ENCODE measurements around the gene ENTPD2. TPM values are rescaled to one million over a fixed set of nuclear protein-coding genes. Genes with fewer than 3 reads are reported as not detected.

The ENTPD2 gene
- total and polyA plus RNA-seq, 2 of the 4 experiments (the other 2 are of a cell fraction): not detected

DNA sequence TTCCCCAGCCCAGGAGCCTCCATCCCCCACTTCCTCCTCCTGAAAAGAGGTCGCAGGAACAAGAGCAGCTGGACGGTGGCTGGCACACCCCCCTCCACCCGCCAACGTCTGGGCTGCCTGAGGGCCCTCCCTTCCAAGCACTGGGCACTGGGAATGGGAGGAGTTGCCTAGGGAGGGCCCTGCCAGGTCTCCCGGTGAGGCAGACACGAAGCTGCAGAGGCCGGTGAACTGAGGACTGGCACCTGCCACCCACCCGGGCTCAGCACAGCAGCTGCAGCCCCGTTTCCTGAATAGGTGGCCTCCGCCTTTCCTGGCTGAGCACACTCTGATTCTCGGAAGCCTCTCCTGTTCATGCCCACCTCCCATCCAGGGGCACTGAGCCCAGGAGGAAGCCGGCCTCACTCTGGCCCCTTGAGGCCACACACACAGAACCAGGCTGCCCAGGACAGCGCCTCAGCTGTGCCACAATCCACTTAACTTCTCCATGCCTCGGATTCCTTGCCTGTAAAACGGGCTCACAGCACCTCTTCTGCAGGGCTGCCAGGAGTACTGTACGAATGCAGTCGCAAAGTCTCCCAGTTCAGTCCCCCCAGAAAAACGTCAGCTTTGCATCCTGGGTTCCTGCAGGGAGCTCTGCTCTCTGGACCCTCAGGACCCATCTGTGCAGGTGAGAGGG is 9.2 kb downstream of the ENTPD2 start:
- BruUV-seq (replicated peaks): no TSS peak
- Histone ChIP-seq H4K20me1 (ENCODE audit: insufficient read depth, low read length) (peaks cover 30% of the 10 kb centered on the region), H4K91ac (ENCODE audit: insufficient read depth, low read depth, low read length) (no peak overlapping the region), H2AK9ac (replicated peaks; ENCODE audit: low read depth, low read length, poor library complexity) (peak overlapping the region; percentile 93), H4K8ac (ENCODE audit: low read depth in 2 of 2, low read length in 2 of 2) (no peak overlapping the region), H2BK20ac (ENCODE audit: low read depth, low read length) (no peak overlapping the region), H3K27ac (ENCODE audit: insufficient read depth, low read length) (no peak overlapping the region), H3K18ac (ENCODE audit: low read depth, low read length) (no peak overlapping the region), H3K4me1 (ENCODE audit: control insufficient read depth, insufficient read depth, low read length) (peaks cover 11% of the 10 kb centered on the region), H3K9me1 (ENCODE audit: insufficient read depth, low read length) (no peaks in the 10 kb centered on the region), H4K5ac (ENCODE audit: low read depth, low read length) (no peak overlapping the region), H3K9me3 (ENCODE audit: control insufficient read depth, insufficient read depth, low read length) (no peaks in the 10 kb centered on the region), H3K14ac (replicated peaks; ENCODE audit: low read depth, low read length) (no peak overlapping the region), H3K27me3 (ENCODE audit: control insufficient read depth, insufficient read depth, low read length) (peaks cover 20% of the 10 kb centered on the region), H3K4me3 (ENCODE audit: insufficient read depth, low read depth, low read length) (peak overlapping the region; percentile 63), H3K56ac (ENCODE audit: extremely low read depth, insufficient read depth, low read length) (no peak overlapping the region), H2BK120ac (ENCODE audit: low read depth, low read length) (no peak overlapping the region), H3K4ac (ENCODE audit: low read depth, low read length) (no peak overlapping the region), H3K9ac (ENCODE audit: low read depth, low read length) (0 out of 2 replicates have a peak overlapping the region, but pooled peaks have one; percentile 50), H3K4me2 (ENCODE audit: low read depth, low read length) (peak overlapping the region; percentile 78), H3K23ac (ENCODE audit: low read depth, low read length) (no peak overlapping the region), H3K36me3 (ENCODE audit: control insufficient read depth, insufficient read depth, low read length) (peaks cover 8% of the 10 kb centered on the region; the same call in 1 of the 2 replicates), H2BK5ac (ENCODE audit: low read depth, low read length, poor library complexity, severe bottlenecking) (no peak overlapping the region), H2BK15ac (ENCODE audit: low read depth, low read length) (no peak overlapping the region), H3K79me1 (ENCODE audit: low read depth in 1 of 2, low read length in 2 of 2) (peaks cover 5 to 16% of the 10 kb centered on the region in 2 experiments; a peak in 3 of 4 replicates), H2AFZ (replicated peaks; ENCODE audit: low read length, poor library complexity) (no peak overlapping the region), H2AK5ac (ENCODE audit: low read depth, low read length) (peak overlapping the region; percentile 24; the same call in 1 of the 2 replicates)
- no peak for TF ChIP-seq MAFK (IDR thresholded peaks at IDR 0.05; ENCODE audit: low read depth, low read length)
- TF ChIP-seq, protein P1, sequence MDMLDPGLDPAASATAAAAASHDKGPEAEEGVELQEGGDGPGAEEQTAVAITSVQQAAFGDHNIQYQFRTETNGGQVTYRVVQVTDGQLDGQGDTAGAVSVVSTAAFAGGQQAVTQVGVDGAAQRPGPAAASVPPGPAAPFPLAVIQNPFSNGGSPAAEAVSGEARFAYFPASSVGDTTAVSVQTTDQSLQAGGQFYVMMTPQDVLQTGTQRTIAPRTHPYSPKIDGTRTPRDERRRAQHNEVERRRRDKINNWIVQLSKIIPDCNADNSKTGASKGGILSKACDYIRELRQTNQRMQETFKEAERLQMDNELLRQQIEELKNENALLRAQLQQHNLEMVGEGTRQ (IDR thresholded peaks at IDR 0.05; ENCODE audit: low read depth, low read length): no peak
- TF ChIP-seq CHD1 (IDR thresholded peaks at IDR 0.05; ENCODE audit: low read depth, low read length): no peak
- no peak for TF ChIP-seq NFE2L2 (IDR thresholded peaks at IDR 0.05; ENCODE audit: low read depth, low read length)
- TF ChIP-seq SMC3 (IDR thresholded peaks at IDR 0.05; ENCODE audit: low read depth, low read length): no peak
- TF ChIP-seq RCOR1 (IDR thresholded peaks at IDR 0.05; ENCODE audit: insufficient replicate concordance, low read length): no peak
- no peak for TF ChIP-seq FOS (IDR thresholded peaks at IDR 0.05; ENCODE audit: low read depth, low read length)
- TF ChIP-seq RFX5 (IDR thresholded peaks at IDR 0.05; ENCODE audit: low read depth, low read length): no peak
- TF ChIP-seq, protein P2, sequence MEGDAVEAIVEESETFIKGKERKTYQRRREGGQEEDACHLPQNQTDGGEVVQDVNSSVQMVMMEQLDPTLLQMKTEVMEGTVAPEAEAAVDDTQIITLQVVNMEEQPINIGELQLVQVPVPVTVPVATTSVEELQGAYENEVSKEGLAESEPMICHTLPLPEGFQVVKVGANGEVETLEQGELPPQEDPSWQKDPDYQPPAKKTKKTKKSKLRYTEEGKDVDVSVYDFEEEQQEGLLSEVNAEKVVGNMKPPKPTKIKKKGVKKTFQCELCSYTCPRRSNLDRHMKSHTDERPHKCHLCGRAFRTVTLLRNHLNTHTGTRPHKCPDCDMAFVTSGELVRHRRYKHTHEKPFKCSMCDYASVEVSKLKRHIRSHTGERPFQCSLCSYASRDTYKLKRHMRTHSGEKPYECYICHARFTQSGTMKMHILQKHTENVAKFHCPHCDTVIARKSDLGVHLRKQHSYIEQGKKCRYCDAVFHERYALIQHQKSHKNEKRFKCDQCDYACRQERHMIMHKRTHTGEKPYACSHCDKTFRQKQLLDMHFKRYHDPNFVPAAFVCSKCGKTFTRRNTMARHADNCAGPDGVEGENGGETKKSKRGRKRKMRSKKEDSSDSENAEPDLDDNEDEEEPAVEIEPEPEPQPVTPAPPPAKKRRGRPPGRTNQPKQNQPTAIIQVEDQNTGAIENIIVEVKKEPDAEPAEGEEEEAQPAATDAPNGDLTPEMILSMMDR (conservative IDR thresholded peaks at IDR 0.05; ENCODE audit: low read depth, low read length): no peak
- no peak for TF ChIP-seq CEBPB (IDR thresholded peaks at IDR 0.05; ENCODE audit: low read depth, low read length)
- TF ChIP-seq POLR2A (IDR thresholded peaks at IDR 0.05; ENCODE audit: low read depth, low read length): no peak
- intact Hi-C loops (cut with micrococcal nuclease) (no loop called here), in situ Hi-C loops (cut with MboI; ENCODE audit: low sequenced_read_pairs) (no loop called here), dilution Hi-C loops (cut with HindIII; ENCODE audit: low sequenced_read_pairs, unreplicated experiment) (no loop called here)
- no peak for DNase-seq
- 67% methylated on average over 9 of the region's 18 CpGs; no CpG with 5 or more reads in 1 of the 2 experiments for WGBS, 2 experiments (ENCODE audit: extremely low coverage in 2 of 2, insufficient read length in 1 of 2)
- ATAC-seq (ENCODE audit: low read depth): no peak
- CTCF ChIA-PET: no interaction called here
- POLR2A ChIA-PET (ENCODE audit: unreplicated experiment): no interaction called here

Measured in IMR-90 (cell line).